ENCODE data around the gene LMX1A.

LMX1A gene

DNA sequence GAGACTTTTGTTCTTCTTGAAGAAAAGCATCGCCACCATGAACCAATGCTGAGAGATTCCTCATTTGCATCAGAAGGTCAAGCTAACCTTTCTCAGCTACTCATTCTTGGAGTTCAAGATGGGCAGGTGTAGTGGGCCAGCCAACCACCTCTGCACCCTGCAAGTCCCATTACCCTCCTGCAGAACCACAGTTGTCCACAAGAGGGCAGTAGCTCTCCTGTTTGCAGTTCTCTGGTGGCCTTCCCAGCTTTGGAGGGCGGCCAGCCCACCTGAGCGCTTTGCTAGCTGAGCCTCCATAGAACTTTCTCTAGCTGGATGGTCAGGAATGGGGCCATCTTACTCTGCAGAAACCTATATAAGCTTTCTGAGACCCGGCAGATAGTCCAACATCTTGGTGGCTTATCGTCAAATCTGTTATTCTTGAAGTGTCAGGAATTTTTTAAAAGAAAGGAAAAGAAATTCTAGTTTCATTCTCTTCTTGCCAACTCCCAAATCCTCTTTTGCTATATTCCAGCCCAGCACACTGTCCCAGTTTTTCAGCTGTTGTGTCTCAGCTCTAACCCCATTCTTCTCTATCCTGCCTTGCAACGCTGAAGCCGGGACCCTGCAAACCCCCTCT, 11.0 kb upstream of the LMX1A start:
- peak; percentile 71 for DNase-seq (ENCODE audit: low read depth)

DNA sequence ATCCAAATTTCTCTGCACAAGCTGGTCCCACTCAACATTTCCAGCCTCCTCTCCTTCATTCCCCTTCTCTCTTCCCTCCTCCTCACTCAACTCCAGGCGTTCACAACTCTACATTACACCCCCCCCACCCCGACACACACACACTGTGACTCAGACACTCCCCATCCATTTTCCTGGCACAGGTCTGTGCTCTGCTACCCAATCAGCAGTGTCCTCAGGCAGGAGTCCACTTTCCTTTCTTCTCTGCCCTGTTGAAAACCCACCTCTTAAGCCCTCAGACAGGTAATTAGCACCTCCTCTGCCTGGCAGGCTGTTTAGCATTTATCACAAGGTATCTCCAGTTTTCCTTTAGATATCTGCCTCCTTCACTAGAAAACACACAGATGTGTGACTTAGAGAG, 8.8 kb upstream of the LMX1A start:
- DNase-seq (ENCODE audit: low read depth) = no peak

DNA sequence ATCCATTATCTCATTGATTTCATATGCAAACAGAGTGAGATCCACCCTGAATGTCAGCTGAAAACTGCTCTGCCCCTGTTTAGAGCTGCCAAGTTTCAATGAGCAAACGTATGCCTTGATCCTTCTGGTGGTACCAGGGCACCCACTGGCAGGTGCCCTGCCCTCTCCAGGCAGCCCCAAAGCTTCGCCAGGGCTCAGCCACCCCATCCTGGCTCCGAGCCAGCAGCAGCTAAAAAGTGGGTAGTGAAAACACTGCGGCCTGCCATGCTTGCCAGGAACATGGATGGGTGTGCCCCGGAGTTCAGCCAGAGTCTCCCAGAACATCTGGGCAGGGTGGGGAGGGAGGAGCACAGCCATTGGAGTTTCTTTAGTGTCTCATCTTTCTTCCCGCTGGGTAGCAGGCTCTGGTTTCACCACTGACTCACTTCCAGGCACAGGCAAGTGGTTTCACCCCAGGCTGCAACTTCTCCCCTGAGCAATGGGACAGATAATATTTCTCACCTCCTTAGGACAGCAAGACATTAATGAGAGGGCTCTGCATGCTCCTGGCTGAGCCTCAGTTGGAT, 8.1 kb upstream of the LMX1A start:
- no peak for DNase-seq (ENCODE audit: low read depth)

DNA sequence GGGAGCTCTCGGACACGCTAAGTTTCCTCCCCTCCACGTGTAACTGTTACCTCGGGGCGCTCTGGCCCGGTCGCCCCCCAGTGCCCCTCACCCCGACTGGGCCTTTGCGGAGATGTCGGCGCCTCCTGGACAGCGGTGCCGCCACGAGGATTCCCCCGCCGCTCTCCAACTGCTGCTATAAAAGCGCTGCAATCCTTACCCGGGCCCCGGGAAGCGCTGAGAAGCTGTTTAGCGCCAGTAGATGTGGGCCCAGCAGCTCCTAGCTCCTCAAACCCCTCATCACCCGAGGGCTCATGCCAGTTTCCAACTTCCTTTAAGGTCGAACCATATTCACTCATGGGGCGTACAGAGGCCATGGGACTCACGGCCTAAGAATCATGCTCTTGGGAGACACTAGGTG, 361 bp upstream of the LMX1A start:
- no peak for DNase-seq (ENCODE audit: low read depth)

DNA sequence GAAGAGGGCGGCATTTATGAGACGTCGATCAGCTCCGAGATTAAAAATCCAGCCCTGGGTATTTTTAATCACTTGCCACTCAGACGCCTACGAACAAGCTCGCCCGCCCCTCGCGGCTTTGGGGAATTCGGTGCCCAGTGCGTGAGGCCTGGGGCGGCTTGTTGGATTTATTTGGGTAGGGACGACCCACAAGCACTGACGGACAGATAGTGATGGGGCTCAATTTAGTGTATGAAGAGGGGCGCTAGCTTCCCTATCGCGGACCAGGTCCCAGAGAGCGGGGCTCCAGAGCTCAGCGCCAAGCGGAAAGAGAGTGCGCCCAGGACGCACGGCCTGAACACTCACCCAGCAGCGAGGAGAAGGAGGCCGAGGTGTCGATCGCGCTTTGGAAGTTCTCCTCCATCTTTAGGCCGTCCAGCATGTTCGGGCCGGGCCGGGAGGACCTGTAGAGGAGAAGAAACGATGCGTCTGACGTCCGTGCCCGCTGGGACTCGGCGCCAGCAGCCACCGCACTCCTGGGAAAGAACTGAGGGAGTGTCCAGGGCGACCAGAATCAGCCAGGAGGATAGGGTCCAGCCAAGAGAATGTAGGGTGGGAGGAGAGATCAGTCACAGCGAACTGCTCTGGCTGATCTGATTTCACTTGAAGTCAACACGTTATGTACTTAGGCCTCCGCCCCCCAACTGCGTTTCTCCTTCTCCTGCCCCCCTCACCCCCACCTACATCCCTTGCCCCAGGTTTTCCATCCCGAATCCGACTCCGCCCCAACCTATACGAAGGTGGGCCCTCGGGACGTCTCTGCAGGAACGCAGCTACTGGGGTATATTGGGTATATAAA, 1.2 kb downstream of the LMX1A start:
- no peak for DNase-seq (ENCODE audit: low read depth)

DNA sequence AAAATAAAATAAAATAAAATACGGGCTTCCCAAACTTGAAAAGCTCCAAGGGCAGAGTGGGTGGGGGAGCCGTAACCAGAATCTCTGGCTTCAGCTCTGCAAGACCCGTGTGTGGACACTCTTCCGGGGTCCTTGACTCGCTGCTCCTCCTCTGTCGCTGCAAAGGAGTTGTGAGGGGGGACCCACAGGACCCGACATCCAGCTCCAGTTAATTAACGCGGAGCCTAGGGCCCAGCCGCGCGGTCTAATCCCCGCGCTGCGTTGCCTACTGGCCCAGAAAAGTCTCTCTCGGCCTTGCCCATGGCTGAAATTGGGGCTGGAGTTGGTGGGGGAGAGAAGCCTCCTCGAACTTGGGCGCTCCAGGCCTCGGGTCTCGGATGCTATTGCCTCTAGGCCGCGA, 1.8 kb downstream of the LMX1A start:
- no peak for DNase-seq (ENCODE audit: low read depth)

DNA sequence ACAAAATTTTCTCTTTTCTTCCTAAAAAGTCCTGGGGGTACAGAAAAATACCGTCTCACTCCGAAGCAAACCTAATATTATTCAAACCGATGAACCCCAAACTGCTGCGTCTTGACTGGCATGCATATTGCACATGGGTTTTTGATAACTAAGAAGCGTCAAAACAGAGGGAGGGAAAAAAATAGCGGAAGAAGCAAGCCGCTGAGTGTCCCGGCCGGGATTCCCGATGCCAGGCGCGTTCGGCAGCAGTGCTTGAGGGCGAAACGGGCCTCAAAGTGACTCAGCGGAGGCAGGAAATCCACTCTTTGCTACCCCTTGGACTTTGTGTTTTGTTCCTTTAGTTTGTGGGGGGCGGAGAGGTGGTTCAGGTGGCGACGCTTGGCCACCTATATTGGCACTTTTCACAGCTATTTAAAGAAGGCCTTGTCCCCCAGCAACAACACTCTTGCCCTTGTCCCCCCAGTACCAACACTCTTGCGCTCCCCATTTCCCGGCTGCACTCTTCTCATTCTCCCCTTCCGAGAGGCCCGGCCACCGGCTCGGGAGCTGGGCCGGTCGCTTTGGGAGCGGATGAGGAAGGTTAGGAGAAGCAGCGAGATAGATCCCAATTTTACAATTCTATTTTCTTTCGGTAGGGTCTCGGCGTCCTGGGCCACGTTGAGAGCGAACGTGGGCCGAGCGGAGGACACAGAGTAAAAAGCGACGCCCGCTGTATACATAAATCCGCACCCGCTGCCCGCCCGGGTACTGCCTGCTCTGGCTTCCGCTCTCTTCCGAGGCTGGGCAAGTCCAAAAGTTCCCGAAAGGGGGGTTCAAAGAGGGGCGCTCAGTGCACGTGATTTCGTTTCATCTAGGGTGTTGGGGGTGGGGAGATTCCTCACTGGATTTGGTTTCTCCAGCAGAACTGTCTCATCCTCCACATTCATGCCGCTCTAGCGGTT, 2.5 kb downstream of the LMX1A start:
- no peak for DNase-seq (ENCODE audit: low read depth)

DNA sequence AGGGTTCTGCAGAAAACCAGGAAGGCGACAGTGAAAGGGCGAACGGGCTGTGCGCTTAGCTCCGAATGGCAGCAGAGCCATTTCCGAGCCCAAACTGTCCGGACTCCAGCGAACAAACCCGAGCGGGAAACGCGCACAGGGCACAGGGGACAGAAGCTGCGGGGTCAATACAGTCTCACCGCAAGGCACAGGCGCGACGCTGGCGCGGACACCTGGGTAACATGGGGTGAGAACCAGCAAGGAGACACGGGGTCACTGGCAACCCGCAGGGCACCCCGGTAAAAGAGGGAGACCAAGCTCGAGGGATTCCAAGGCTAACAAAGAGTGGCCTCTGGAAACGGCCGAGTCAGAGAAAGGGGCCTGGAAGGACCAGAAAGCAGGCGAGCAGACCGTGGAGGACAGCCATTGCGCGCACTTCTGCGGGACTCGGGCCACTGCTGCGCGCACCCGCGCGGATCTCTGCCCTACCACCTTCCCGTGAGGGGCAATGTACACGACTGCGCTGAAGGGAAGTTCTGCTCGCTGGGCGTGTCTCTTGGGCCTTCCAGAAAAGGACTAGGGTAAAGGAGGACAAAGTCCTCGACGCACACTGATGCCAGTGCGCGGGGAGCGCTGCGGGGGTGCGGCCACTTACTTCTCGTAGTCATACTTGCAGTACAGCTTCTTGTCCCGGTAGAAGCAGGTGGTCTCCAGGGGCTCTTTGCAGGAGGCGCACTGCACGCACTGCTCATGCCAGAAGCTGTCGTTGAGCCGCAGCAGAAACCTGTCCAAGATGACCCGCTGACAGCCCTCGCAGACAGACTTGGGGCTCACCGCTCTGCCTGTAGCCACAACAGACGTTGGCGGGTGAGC, 3.8 kb downstream of the LMX1A start:
- DNase-seq (ENCODE audit: low read depth) = no peak

DNA sequence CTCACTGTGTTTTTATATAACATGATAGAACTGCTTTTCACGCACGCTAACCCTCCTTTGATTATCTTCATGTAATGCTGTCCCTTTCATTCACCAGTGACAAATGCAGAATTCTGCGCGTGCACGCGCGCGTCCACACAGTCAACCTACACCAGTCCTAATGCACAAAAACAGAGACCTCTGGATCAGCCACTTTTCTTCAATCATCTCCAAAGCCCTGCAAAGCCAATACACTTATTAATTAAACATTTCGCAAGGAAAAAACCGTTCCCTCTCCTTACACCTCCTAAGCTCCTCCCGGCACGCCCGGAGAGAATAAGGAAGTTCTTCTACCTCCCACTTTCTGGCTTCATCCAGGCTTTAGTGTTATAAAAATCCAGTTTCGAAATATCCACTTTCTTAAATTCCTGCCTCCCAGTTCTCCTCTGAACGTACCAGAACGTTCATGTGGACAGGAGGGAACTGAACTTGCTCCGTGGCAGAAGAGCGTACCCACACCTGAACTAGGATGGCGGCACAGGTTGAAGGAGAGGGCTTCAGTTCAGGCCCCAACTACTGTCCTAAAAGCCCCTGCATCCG, 4.6 kb downstream of the LMX1A start:
- no peak for DNase-seq (ENCODE audit: low read depth)

DNA sequence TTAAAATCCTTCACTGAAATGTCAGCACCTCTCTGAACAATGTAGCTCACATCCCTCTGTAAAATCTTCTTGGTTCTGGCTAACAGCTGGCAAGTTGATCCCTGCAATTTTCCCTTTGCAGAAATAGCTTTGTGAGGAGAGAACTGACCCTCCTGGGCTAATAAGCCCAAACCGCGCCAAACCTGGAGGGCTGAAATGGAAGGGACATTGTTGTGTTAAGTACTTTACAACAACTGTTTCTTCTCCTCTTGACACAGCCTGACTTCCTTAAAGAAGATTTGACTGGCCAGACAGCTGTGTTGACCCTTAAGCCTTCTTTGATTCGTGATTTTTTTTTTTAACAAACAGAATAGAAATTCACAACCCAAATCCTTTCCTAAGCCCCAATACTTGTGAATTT, 5.7 kb downstream of the LMX1A start:
- DNase-seq (ENCODE audit: low read depth) = no peak

DNA sequence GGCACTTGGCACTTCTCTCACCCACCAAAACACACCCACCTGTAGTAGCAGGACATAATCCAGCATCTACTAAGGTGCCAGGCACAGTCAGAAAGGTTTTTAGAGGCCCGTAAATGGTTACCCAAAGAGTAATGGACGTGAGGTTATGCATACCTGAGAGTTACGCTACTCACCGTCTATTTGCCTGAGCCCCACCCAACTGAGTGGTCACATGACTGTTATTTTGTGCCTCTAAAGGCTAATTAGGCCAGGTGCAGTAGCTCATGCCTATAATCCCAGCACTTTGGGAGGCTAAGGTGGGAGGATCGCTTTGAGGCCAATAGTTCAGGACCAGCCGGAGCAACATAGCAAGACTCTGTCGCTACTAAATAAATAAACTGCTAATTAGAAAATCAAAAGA, 11.0 kb downstream of the LMX1A start:
- DNase-seq (ENCODE audit: low read depth) = no peak

DNA sequence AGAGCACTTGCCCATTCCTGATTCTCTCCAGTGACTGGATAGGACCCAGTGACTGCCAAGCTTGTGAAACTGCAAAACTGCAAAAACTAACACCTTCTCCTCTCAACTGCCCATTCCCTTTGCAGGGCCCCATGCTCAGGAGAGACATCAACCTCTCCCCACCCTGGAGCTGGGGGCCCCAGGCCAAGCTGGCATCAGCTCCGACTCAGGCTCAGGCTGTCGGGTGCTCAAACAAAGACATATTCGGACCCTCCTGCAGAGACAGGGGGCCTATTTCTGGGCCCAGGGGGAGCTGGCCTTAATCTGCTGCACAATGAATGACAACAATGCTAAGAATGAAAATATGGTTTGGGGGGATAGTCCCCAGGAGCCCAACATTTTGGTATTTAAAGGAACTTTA, 11.8 kb downstream of the LMX1A start:
- no peak for DNase-seq (ENCODE audit: low read depth)

DNA sequence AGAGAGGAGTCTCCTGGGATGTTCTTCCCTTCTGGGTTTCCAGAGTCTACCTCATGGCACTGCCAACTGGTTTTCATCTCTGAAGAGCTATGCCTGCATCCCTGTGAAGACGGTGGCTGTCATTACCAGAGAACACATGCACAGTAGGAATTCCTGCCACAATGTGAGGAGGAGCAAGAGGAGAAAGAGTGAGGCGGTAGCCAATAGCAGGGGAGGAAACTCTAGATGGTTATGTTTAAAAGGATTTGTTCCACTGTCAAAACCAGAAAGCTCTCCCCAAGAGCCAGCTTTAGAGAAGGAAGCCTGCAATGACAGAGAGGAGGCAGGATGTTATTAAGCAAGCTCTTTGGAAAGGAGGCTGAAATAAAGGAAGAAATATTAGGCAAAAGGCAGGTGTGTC, 12.3 kb downstream of the LMX1A start:
- DNase-seq (ENCODE audit: low read depth) = no peak

DNA sequence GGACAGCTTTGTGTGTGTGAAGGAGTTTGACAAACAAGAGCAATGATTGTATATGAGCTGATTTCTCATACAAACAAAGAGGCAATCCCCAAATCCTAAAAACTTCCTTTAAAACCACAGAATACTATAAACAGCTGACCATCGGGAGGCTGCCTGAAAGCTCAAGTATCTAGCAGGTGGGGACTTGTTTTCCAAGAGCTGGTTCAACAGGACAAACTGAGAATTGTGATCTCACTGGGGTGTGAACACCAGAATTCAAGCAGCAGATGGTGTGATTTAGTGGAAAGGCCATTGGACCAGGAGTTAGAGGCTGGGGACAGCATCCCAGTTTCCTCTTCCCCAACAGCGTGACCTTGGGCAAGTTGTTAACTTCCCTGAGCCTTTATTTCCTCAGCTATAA, 13.9 kb downstream of the LMX1A start:
- no peak for DNase-seq (ENCODE audit: low read depth)

DNA sequence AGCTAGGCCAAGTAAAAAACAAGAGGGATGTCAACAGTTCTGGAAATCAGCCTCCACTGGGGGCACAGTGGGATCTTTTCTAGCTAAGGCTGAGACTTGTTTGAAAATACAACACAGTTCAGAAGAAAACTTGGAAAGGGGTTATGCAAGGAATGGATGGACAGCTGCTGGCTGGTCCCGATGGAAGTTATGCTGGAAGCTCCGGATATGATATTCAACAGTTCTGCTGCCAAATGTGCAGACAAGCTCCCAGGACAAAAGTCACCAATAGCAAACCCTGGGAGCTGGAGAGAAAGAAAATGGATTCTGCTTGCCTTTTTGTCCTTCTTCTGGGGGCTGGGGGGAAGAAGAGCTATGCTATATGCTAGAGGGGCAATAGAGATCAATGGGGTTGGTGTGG, 14.3 kb downstream of the LMX1A start:
- no peak for DNase-seq (ENCODE audit: low read depth)

DNA sequence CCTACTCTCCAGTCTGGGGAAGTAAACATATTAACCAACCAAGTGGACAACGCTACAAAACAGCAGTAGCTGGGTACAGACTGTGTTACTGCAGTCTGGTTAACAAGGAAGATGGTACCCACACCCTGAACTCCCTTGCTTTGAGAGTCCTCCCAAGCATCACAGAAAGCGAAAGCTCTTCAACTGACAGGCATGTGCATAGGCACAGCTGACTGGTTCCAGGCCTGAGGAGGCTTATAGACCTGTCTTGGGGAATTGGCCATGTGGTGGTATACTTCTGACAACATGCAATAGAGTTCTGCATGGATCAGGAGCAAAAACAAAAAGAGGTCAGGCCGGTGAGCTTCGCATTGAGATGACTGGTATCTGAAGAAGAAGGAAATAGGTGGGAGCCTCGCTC, 17.4 kb downstream of the LMX1A start:
- no peak for DNase-seq (ENCODE audit: low read depth)

DNA sequence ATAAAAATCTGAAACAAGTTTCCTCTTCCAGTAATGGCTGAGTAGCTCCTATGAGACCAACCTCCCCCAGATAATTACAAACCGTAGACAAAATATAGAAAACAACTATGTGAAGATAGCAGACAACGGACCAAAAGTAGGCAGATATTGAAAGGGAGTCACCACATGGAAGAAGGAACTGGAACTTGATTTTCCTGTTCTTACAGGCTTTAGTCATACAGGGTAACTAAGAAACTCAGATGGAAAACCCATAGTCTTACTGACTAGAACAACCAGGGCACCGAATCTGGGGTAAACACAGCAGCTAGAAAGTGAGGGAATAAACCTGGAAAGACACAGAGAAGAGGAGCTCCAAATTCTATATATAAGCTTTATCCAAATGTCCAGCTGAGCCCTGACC, 26.0 kb downstream of the LMX1A start:
- no peak for DNase-seq (ENCODE audit: low read depth)

DNA sequence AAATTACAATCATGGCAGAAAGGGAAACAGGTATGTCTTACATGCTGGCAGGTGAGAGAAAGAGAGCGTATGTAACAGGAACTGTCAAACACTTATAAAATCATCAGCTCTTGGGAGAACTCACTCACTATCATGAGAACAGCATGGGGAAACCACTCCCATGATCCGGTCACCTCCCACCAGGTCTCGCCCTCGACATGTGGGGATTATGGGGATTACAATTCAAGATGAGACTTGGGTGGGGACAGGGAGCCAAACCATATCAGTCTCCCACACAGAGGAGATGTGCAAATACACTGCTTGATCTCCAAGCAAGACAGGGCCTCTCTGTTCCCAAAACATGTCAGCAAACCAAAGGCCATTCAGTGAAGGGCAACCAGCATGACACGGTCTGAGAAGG, 27.4 kb downstream of the LMX1A start:
- DNase-seq (ENCODE audit: low read depth) = no peak

DNA sequence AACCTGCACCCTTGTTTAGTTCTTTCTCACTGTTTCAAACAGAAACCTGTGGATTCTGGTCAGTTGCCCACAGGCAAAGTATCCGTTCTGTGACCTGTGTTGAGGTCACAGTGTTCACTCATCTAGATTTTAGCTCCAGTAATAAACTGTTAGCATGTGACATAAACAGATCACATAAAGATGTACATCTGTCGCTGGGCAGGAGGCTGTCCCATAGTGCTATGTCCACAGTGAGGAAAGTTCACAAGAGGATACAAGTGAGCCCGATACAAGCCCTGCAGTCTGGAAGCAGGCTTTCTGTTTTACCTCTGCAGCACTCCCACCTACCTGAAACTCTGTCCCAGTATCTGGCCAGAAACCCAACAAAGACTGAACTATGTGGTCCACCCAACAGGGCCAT, 28.4 kb downstream of the LMX1A start:
- no peak for DNase-seq (ENCODE audit: low read depth)

DNA sequence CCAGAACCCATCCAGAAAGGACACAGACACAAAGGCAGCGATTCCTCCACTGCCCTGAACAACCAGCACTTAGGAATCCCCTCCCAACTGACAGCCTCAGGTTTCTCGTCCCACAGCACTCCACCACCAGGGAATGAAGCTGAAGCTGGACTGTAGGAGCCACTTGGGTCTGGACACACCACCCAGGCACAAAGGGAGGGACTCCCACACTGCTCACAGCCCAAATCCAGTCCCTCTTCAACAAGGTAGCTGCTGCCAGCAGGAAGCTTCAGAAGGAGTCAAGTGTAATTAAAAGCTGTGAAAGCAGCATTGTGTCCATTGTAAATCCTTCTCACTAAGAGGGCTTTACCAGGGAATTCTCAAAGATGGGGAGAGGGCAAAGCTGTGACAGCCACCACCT, 29.0 kb downstream of the LMX1A start:
- no peak for DNase-seq (ENCODE audit: low read depth)

Measured in activated T-cell treated with anti-CD3 and anti-CD28 coated beads for 48 hours (primary cell).